Spleen (tissue), 11 donors: Measurements from ENCODE around the gene MTX1. TPM values are rescaled to one million over a fixed set of nuclear protein-coding genes. Genes with fewer than 3 reads are reported as not detected.
A peak's percentile ranks its signal among the peaks of the same experiment; 100 is the strongest.
"Not testable (repeated sequence)": the region's sequence is repeated elsewhere in the genome, so short reads cannot be mapped to it uniquely, and the experiment has no call there.

Experiments used
- DNase-seq: peaks from one replicate; pipeline ENCODE4 v3.0.0-alpha.2; 2020
- H3K27ac ChIP-seq, 8 donors: fragments of 200-600 bp; sonication (generic) in 7 of 8; 1 replicate in 4 of 8; 2 replicates in 4 of 8; pipeline versions ENCODE4 v1.5.0 to v1.8.0; 2016 to 2021; ENCODE audit warnings: inconsistent platforms in 4 of 8, mild to moderate bottlenecking in 4 of 8, moderate library complexity in 1 of 8
- H3K27me3 ChIP-seq, 7 donors: fragments of 200-600 bp; sonication (generic) in 6 of 7; replicated peaks in 1 of 7; 1 replicate in 4 of 7; 2 replicates in 3 of 7; pipeline versions ENCODE4 v1.5.0 to v1.8.0; 2016 to 2021; ENCODE audit warnings: inconsistent platforms in 3 of 7, mild to moderate bottlenecking in 1 of 7
- H3K36me3 ChIP-seq, 6 donors: fragments of 200-600 bp; sonication (generic) in 5 of 6; 1 replicate in 4 of 6; 2 replicates in 2 of 6; pipeline versions ENCODE4 v1.5.0 to v1.8.0; 2016 to 2021; ENCODE audit warnings: inconsistent platforms in 2 of 6
- H3K4me1 ChIP-seq, 6 donors: fragments of 200-600 bp; sonication (generic) in 5 of 6; 1 replicate in 3 of 6; 2 replicates in 3 of 6; pipeline versions ENCODE4 v1.5.0 to v1.8.0; 2016 to 2021; ENCODE audit warnings: inconsistent platforms in 3 of 6
- H3K4me3 ChIP-seq, 8 donors: fragments of 200-600 bp; sonication (generic) in 7 of 8; 1 replicate in 4 of 8; 2 replicates in 4 of 8; pipeline versions ENCODE4 v1.5.0 to v1.8.0; 2016 to 2021; ENCODE audit warnings: inconsistent platforms in 4 of 8, mild to moderate bottlenecking in 4 of 8, moderate library complexity in 2 of 8
- H3K9me3 ChIP-seq, 8 donors: fragments of 200-600 bp; sonication (generic) in 7 of 8; 1 replicate in 4 of 8; 2 replicates in 4 of 8; pipeline versions ENCODE4 v1.5.0 to v1.8.0; 2016 to 2021; ENCODE audit warnings: inconsistent platforms in 4 of 8
- CTCF ChIP-seq, 11 experiments: fragments of 200-600 bp in 7 of 11; fragments of 450-650 bp in 4 of 11; sonication (generic) in 4 of 11; IDR thresholded peaks in 8 of 11; conservative IDR thresholded peaks in 3 of 11; 1 replicate in 7 of 11; 2 replicates in 4 of 11; pipeline versions ENCODE4 v1.4.0 to v1.8.0; 2016 to 2021; ENCODE audit warnings: antibody characterized with exemption in 11 of 11, inconsistent platforms in 4 of 11, mild to moderate bottlenecking in 1 of 11
- POLR2A ChIP-seq, 3 donors: fragments of 450-650 bp; IDR thresholded peaks; one replicate each; pipeline ENCODE4 v1.5.1; 2017; ENCODE audit warnings: antibody characterized with exemption in 3 of 3, mild to moderate bottlenecking in 1 of 3
- POLR2AphosphoS5 ChIP-seq, 3 donors: sonication (generic); formaldehyde crosslinking; IDR thresholded peaks; one replicate each; pipeline ENCODE4 v1.5.1; 2017; ENCODE audit warnings: antibody characterized with exemption in 3 of 3
- WGBS, 5 donors: extraction: QIAGEN DNeasy Blood & Tissue Kit in 3 of 5; methylation state at CpG; one replicate each; pipeline versions ENCODE4 v1.1.5 to v1.1.7; 2013 to 2018; 5-methylcytosine and 5-hydroxymethylcytosine counted together
- intact Hi-C: fragments of 100-400 bp; cut with DNase I; formaldehyde crosslinking; loops from one replicate; pipeline ENCODE4 v1.15.0; 2023; ENCODE audit warnings: low total_unique reads
- polyA plus RNA-seq, 3 donors: library from polyadenylated mRNA; stranded (reverse); fragments of 200-250 nt; gene quantifications; one replicate each; pipeline ENCODE4 v1.2.1, GENCODE V29; 2013
- total RNA-seq, 7 donors: library from RNA; depleted of rRNA in 3 of 7; stranded (reverse); fragments of >200 nt in 3 of 7; fragmentation: NEBNext Ultra II Directional in 4 of 7; extraction: Animal tissue kit (Norgen Biotek cat#: 25700) in 4 of 7; gene quantifications; one replicate each; pipeline versions ENCODE4 v1.1.0 to v1.2.1, GENCODE V29; 2016 to 2021
- donor health status: healthy with polysubstance abuse.
- donor health status: DM: no; HTN: no; CAD: no; lungs with moderate emphysema.
- donor health status: DM: no; HTN: no; CAD: no.
- donor health status: Bipolar disorder and iron deficiency.
- donor health status: healthy.
- donor health status: DM: no; HTN: no; CAD: no.
- donor health status: DM: yes; HTN: yes; CAD: no.

The MTX1 gene
- total and polyA plus RNA-seq, 10 donors: 28.2 to 48.4 (median 38.5) TPM

GRCh38 chr1:155228096-155228427 is 19.6 kb downstream of the MTX1 start:
- Histone ChIP-seq H3K27me3 (no peaks in the 10 kb centered on the region), H3K27ac (peak overlapping the region; percentile 71 to 90 (median 90)), H3K9me3 (no peaks in the 10 kb centered on the region), H3K4me1 (peaks cover 7 to 61% (median 41%) of the 10 kb centered on the region in 6 donors), H3K36me3 (no peaks in the 10 kb centered on the region), H3K4me3 (peak overlapping the region; percentile 52 to 81 (median 62))
- intact Hi-C loops: loop anchor here (10.0 kb wide), 1 partner anchor 53 kb away; the partner anchor contains the start of genes KRTCAP2 and TRIM46
- 50 to 72% (median 56%) methylated on average over 9 of the region's 9 CpGs for WGBS, 5 donors
- no peak for TF ChIP-seq POLR2A (IDR thresholded peaks at IDR 0.05)
- no peak for TF ChIP-seq CTCF (IDR thresholded peaks at IDR 0.05 in 8 of 11, conservative IDR thresholded peaks at IDR 0.05 in 3 of 11)
- no peak for TF ChIP-seq POLR2AphosphoS5 (IDR thresholded peaks at IDR 0.05)
- DNase-seq: no peak

GRCh38 chr1:155231302-155231701 is 22.8 kb downstream of the MTX1 start:
- H3K4me3 ChIP-seq, H3K27me3 ChIP-seq, DNase-seq, H3K9me3 ChIP-seq, intact Hi-C loops: not testable (repeated sequence)
- H3K27ac ChIP-seq: peak overlapping the region in 2 of 8 donors; percentile 53 to 61
- peaks cover 0 to 31% (median 12%) of the 10 kb centered on the region in 6 donors for H3K4me1 ChIP-seq
- H3K36me3 ChIP-seq: peaks cover 0 to 13% (median 8%) of the 10 kb centered on the region in 6 donors
- WGBS, 5 donors: 58 to 89% (median 76%) methylated on average over 3 of the region's 3 CpGs

GRCh38 chr1:155232001-155232978 is 23.8 kb downstream of the MTX1 start:
- intact Hi-C loops, H3K4me3 ChIP-seq, H3K9me3 ChIP-seq, DNase-seq, H3K27me3 ChIP-seq: not testable (repeated sequence)
- Histone ChIP-seq H3K4me1 (peaks cover 0 to 30% (median 6%) of the 10 kb centered on the region in 6 donors), H3K27ac (peak overlapping the region in 5 of 8 donors; percentile 46 to 64 (median 61)), H3K36me3 (peaks cover 0 to 23% (median 17%) of the 10 kb centered on the region in 6 donors)
- WGBS, 5 donors: 69 to 72% (median 70%) methylated on average over 11 to 13 of the region's 13 CpGs
- peak in 2 of 3 donors; percentile 12 to 41 for TF ChIP-seq POLR2AphosphoS5 (IDR thresholded peaks at IDR 0.05)

GRCh38 chr1:155233502-155233901 is 25.0 kb downstream of the MTX1 start:
- H3K9me3 ChIP-seq, DNase-seq, intact Hi-C loops, H3K27ac ChIP-seq, H3K4me3 ChIP-seq, H3K27me3 ChIP-seq: not testable (repeated sequence)
- peaks cover 0 to 21% (median 0%) of the 10 kb centered on the region in 6 donors for H3K4me1 ChIP-seq
- peaks cover 0 to 35% (median 25%) of the 10 kb centered on the region in 6 donors for H3K36me3 ChIP-seq
- 64 to 100% (median 80%) methylated on average over 1 to 2 of the region's 5 CpGs; no CpG with 5 or more reads in 1 of the 5 donors for WGBS, 5 donors

- H3K27me3 ChIP-seq, intact Hi-C loops, DNase-seq, H3K4me3 ChIP-seq, H3K9me3 ChIP-seq: not testable (repeated sequence)
- Histone ChIP-seq H3K4me1 (peaks cover 0 to 36% (median 12%) of the 10 kb centered on the region in 6 donors), H3K36me3 (peaks cover 0 to 51% (median 28%) of the 10 kb centered on the region in 6 donors), H3K27ac (peak overlapping the region in 4 of 8 donors; percentile 52 to 61 (median 56))
- 71 to 97% (median 79%) methylated on average over 6 to 8 of the region's 9 CpGs for WGBS, 5 donors
Observed at GRCh38 chr1:155235375-155235774, 26.9 kb downstream of the MTX1 start.

- Histone ChIP-seq H3K9me3 (no peaks in the 10 kb centered on the region), H3K27ac (peak overlapping the region in 6 of 8 donors; percentile 15 to 61 (median 53)), H3K27me3 (no peaks in the 10 kb centered on the region), H3K36me3 (peaks cover 0 to 51% (median 28%) of the 10 kb centered on the region in 6 donors), H3K4me3 (no peak overlapping the region), H3K4me1 (peaks cover 3 to 46% (median 20%) of the 10 kb centered on the region in 6 donors)
- 38 to 76% (median 60%) methylated on average over 5 of the region's 5 CpGs for WGBS, 5 donors
- TF ChIP-seq POLR2AphosphoS5 (IDR thresholded peaks at IDR 0.05) (no peak), POLR2A (IDR thresholded peaks at IDR 0.05) (no peak), CTCF (IDR thresholded peaks at IDR 0.05 in 8 of 11, conservative IDR thresholded peaks at IDR 0.05 in 3 of 11) (no peak)
- intact Hi-C loops: no loop called here
- DNase-seq: no peak
Observed at GRCh38 chr1:155236451-155236850, 28.0 kb downstream of the MTX1 start.
